ENCODE measurements around the gene SAMD11. TPM values are rescaled to one million over a fixed set of nuclear protein-coding genes. Genes with fewer than 3 reads are reported as not detected.

The SAMD11 gene
- total and polyA plus RNA-seq, 8 donors, result 7.1 to 61.5 (median 28.0) TPM

DNA sequence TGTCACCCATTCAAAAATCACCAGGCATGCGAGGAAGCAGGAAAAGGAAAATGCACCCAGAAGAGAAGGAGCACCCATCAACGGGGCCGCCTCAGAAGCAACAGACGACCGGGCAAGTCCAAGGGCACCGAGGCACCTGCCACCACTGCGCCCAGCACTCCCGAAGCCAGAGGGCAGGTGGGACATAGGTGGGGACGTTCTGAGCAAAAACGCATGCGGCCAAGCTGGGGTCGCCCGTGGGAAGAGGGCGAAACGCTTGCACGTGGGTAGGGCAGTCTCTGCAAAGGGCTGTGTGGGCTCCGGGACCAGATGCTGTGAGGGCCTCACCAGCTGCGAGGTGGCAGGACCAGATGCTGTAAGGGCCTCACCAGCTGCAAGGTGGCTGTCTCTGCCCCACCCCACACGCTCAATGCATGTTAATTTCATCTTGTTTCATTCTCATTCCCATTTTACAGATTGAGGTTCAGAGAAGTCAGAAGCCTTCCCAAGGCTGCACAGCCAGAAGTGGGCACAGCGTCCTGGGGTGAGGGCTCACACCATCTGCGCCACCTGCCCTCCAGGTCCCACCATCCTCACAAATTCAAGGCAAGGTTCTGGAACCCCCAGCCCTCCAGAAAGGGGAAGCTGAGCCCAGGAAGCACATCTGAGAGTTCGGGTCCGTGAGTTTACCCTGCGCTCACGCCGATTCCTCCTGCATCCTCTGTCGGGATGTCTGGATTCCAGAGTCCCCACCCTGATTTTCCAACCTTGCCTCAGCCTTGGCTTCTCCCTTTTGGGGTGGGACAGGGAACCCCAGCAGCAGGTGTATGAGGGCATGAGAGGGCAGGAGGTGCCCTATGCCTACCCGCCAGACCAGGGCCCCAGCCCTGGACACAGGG is 8.2 kb upstream of the SAMD11 start:
- ATAC-seq, result no peak
- no peaks in the 10 kb centered on the region for H3K9me3 ChIP-seq
- no peak overlapping the region for H3K27ac ChIP-seq
- intact Hi-C loops (cut with DNase I), result no loop called here
- peaks cover 4 to 100% of the 10 kb centered on the region in 2 donors for H3K27me3 ChIP-seq
- DNase-seq, result peak in 2 of 4 donors; percentile 29 to 70
- peaks cover 3 to 6% of the 10 kb centered on the region in 2 donors for H3K4me1 ChIP-seq
- no peak overlapping the region for H3K4me3 ChIP-seq
- H3K36me3 ChIP-seq, result no peaks in the 10 kb centered on the region
- TF ChIP-seq, protein P1, sequence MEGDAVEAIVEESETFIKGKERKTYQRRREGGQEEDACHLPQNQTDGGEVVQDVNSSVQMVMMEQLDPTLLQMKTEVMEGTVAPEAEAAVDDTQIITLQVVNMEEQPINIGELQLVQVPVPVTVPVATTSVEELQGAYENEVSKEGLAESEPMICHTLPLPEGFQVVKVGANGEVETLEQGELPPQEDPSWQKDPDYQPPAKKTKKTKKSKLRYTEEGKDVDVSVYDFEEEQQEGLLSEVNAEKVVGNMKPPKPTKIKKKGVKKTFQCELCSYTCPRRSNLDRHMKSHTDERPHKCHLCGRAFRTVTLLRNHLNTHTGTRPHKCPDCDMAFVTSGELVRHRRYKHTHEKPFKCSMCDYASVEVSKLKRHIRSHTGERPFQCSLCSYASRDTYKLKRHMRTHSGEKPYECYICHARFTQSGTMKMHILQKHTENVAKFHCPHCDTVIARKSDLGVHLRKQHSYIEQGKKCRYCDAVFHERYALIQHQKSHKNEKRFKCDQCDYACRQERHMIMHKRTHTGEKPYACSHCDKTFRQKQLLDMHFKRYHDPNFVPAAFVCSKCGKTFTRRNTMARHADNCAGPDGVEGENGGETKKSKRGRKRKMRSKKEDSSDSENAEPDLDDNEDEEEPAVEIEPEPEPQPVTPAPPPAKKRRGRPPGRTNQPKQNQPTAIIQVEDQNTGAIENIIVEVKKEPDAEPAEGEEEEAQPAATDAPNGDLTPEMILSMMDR (IDR thresholded peaks at IDR 0.05), result no peak

DNA sequence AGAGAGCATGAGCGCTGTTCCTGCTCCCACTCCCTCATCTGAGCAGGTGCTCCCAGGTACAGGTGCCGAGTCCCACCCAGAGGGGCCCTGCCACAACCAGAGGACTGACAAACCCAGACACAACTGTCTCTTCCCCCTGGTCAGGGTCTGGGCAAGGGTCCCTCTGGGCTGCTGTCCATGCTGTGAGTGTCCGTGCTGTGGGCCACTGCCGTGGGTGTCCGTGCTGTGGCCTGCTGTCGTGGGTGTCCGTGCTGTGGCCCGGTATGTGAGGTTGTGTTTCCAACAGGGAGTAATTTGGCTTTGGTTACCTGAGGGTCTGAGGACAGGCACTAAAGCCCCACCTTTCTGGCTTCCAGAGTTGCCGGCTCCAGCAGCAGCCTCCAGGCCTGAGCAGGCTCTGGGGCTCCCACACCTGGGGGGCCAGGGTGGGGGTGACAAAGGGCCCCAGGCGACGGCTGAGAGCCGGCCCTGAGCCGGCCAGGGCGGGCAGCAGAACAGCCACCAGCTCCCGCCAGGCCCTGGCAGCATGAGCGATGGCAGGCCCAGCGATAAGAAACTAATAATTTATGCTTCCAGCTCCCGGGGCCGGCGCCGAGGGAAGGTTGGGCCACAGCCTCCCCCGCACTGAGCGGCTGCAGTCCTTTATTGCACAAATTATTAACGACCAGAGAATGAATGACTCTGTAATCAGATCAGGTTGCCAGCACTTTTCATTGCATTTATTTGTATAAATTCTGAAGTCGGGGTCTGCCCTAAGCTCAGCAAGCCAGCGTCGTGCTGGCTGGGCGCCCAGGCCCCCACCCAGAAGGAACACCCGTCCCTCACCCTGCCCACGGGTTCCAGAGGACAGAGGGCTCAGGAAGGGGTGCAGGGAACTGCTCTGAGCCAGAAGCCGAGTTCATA is 7.3 kb upstream of the SAMD11 start:
- Histone ChIP-seq H3K4me1 (peaks cover 12 to 14% of the 10 kb centered on the region in 2 donors), H3K27ac (no peak overlapping the region), H3K27me3 (peaks cover 5 to 100% of the 10 kb centered on the region in 2 donors), H3K4me3 (no peak overlapping the region), H3K36me3 (no peaks in the 10 kb centered on the region), H3K9me3 (no peaks in the 10 kb centered on the region)
- intact Hi-C loops (cut with DNase I), result no loop called here
- DNase-seq (peak in 3 of 4 donors; percentile 37 to 67 (median 62)), ATAC-seq (no peak)
- TF ChIP-seq, protein P1 (IDR thresholded peaks at IDR 0.05), result no peak

DNA sequence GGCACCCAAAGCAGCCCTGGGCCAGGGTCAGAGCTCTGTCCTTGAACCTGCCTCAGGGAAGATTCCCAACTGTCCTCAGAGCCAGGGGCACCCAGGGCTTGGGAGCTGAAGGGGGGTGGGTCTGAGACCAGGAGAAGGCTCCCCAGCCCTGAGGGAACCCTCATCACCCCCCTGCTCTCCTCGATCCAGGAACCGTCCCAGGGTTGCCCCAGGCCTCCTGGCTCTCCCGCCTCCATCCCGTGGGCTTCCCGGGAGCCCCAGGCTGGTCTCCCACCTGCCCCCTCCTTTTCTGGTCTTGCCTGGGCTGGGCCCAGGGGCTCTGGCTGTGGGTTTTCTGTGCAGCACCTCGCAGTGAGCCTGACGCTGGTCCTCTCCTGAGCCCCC is 6.7 kb upstream of the SAMD11 start:
- H3K4me3 ChIP-seq, result no peak overlapping the region
- intact Hi-C loops (cut with DNase I), result no loop called here
- TF ChIP-seq, protein P1 (IDR thresholded peaks at IDR 0.05), result no peak
- DNase-seq, result peak in 1 of 4 donors; percentile 75
- H3K9me3 ChIP-seq, result no peaks in the 10 kb centered on the region
- H3K27me3 ChIP-seq, result peaks cover 10 to 100% of the 10 kb centered on the region in 2 donors
- H3K36me3 ChIP-seq, result no peaks in the 10 kb centered on the region
- H3K27ac ChIP-seq, result no peak overlapping the region
- no peak for ATAC-seq
- H3K4me1 ChIP-seq, result peaks cover 12 to 16% of the 10 kb centered on the region in 2 donors

- DNase-seq (peak in 1 of 4 donors; percentile 66), ATAC-seq (no peak)
- H3K4me1 ChIP-seq, result peaks cover 12 to 16% of the 10 kb centered on the region in 2 donors
- TF ChIP-seq, protein P1 (IDR thresholded peaks at IDR 0.05), result no peak
- H3K27me3 ChIP-seq, result peaks cover 15 to 100% of the 10 kb centered on the region in 2 donors
- H3K27ac ChIP-seq, result no peak overlapping the region
- intact Hi-C loops (cut with DNase I), result no loop called here
- H3K4me3 ChIP-seq, result no peak overlapping the region
- H3K9me3 ChIP-seq, result no peaks in the 10 kb centered on the region
- no peaks in the 10 kb centered on the region for H3K36me3 ChIP-seq
Observed at GRCh38 chr1:917466-918091, 6.1 kb upstream of the SAMD11 start.

All from left lung (tissue), 10 donors.